Measurements from ENCODE around the gene CCDC167. TPM values are rescaled to one million over a fixed set of nuclear protein-coding genes. Genes with fewer than 3 reads are reported as not detected.

CCDC167 gene
- total RNA-seq, 4 donors from 2014 or later, result 8.7 to 47.6 (median 18.5) TPM; not detected in 1

- no peak overlapping the region for H3K27ac ChIP-seq
- TF ChIP-seq, protein P1, sequence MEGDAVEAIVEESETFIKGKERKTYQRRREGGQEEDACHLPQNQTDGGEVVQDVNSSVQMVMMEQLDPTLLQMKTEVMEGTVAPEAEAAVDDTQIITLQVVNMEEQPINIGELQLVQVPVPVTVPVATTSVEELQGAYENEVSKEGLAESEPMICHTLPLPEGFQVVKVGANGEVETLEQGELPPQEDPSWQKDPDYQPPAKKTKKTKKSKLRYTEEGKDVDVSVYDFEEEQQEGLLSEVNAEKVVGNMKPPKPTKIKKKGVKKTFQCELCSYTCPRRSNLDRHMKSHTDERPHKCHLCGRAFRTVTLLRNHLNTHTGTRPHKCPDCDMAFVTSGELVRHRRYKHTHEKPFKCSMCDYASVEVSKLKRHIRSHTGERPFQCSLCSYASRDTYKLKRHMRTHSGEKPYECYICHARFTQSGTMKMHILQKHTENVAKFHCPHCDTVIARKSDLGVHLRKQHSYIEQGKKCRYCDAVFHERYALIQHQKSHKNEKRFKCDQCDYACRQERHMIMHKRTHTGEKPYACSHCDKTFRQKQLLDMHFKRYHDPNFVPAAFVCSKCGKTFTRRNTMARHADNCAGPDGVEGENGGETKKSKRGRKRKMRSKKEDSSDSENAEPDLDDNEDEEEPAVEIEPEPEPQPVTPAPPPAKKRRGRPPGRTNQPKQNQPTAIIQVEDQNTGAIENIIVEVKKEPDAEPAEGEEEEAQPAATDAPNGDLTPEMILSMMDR (IDR thresholded peaks at IDR 0.05), result no peak
- no peak for TF ChIP-seq POLR2A (IDR thresholded peaks at IDR 0.05)
- H3K4me3 ChIP-seq, result no peak overlapping the region
- H3K4me1 ChIP-seq, result no peaks in the 10 kb centered on the region
- intact Hi-C loops (cut with DNase I; ENCODE audit: low total_unique reads), result loop anchor here (10.0 kb wide), 1 partner anchor 211 kb away; the partner anchor contains the start of gene MDGA1
- no peaks in the 10 kb centered on the region for H3K9me3 ChIP-seq
- H3K36me3 ChIP-seq, result no peaks in the 10 kb centered on the region
- H3K27me3 ChIP-seq, result no peaks in the 10 kb centered on the region
- no peak for DNase-seq
Measured at GRCh38 chr6:37483252-37483901, 16.3 kb downstream of the CCDC167 start.

DNA sequence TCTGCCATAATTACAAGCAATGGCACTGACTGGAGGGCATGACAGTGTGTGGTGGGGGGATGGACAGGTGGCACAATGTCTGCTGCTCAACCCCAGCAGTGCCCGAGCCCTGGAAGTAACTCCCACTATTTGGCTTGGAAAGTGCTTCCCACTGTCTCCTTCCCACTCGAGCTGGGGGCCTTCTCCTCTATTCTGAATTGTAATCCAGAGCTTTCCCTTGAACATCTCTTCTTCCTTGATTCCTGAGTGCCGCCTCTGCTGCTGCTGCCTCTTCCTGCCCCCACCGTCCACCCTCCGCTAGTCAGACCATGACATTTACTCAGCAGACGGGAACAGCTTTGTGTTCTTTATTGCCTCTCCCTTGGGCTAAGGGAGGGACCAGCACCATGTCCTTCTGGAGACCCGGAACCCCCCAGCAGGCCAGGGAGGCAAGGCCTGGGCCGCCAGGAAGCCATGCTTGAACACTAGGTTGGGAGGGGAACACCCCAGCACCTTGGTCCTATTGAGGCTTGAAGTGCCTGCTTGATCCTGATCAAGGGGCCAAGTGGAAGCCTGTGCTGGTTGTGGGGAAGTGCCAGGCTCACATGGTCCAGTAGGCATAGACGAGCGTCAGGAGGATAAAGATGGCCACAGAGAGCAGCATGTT, 17.0 kb downstream of the CCDC167 start:
- no peak for DNase-seq
- no peaks in the 10 kb centered on the region for H3K27me3 ChIP-seq
- H3K4me1 ChIP-seq, result no peaks in the 10 kb centered on the region
- no peaks in the 10 kb centered on the region for H3K9me3 ChIP-seq
- no peak overlapping the region for H3K4me3 ChIP-seq
- no peak overlapping the region for H3K27ac ChIP-seq
- no peaks in the 10 kb centered on the region for H3K36me3 ChIP-seq
- intact Hi-C loops (cut with DNase I; ENCODE audit: low total_unique reads), result loop anchor here (10.0 kb wide), 1 partner anchor 212 kb away; the partner anchor contains the start of gene MDGA1
- no peak for TF ChIP-seq POLR2A (IDR thresholded peaks at IDR 0.05)

GRCh38 chr6:37481711-37482605, 17.7 kb downstream of the CCDC167 start:
- DNase-seq, result no peak
- TF ChIP-seq POLR2A (IDR thresholded peaks at IDR 0.05), result no peak
- TF ChIP-seq, protein P1 (IDR thresholded peaks at IDR 0.05), result no peak
- H3K9me3 ChIP-seq, result no peaks in the 10 kb centered on the region
- no peaks in the 10 kb centered on the region for H3K27me3 ChIP-seq
- H3K27ac ChIP-seq, result no peak overlapping the region
- intact Hi-C loops (cut with DNase I; ENCODE audit: low total_unique reads), result loop anchor here (10.0 kb wide), 1 partner anchor 213 kb away; the partner anchor contains the start of gene MDGA1
- no peaks in the 10 kb centered on the region for H3K4me1 ChIP-seq
- H3K36me3 ChIP-seq, result no peaks in the 10 kb centered on the region
- no peak overlapping the region for H3K4me3 ChIP-seq

- Histone ChIP-seq H3K4me3 (no peak overlapping the region), H3K9me3 (no peaks in the 10 kb centered on the region), H3K36me3 (no peaks in the 10 kb centered on the region), H3K27me3 (no peaks in the 10 kb centered on the region), H3K4me1 (no peaks in the 10 kb centered on the region), H3K27ac (no peak overlapping the region)
- TF ChIP-seq, protein P1 (IDR thresholded peaks at IDR 0.05), result no peak
- TF ChIP-seq POLR2A (IDR thresholded peaks at IDR 0.05), result no peak
- intact Hi-C loops (cut with DNase I; ENCODE audit: low total_unique reads), result loop anchor here (10.0 kb wide), 1 partner anchor 214 kb away; the partner anchor contains the start of gene MDGA1
- DNase-seq, result no peak
Measured at GRCh38 chr6:37480951-37481534, 18.6 kb downstream of the CCDC167 start.

DNA sequence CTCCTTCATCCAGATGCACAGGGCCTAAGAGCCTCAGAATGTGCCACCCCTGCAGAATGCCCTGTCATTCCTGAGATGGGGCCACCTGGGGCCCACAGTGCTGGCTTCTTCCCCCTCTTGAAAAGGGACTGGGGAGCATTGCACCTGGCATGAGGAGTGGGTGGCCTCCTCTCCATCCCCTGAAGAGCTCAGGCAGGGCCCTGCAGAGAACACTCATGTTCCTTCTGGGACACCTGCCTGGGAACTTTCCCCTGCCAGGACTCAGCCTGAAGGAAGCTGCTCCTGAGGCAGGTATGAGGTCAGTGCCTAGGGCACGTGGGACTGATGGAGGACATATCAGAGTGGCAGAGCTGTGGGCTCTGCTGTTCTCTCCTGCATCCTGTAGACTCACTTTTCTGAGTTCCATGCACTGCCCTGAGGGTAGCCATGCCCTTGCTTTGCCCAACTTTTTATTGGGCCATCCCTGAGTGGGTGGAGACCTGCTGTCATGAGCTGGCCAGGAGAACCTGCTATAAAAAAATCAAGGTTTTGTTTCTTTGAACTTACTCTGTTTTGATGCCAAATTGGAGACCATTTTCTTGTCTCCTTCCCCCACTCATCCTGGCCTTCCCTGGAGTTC, 19.5 kb downstream of the CCDC167 start:
- TF ChIP-seq, protein P1 (IDR thresholded peaks at IDR 0.05), result no peak
- no peak for TF ChIP-seq POLR2A (IDR thresholded peaks at IDR 0.05)
- DNase-seq, result no peak
- H3K4me3 ChIP-seq, result no peak overlapping the region
- H3K9me3 ChIP-seq, result no peaks in the 10 kb centered on the region
- no peak overlapping the region for H3K27ac ChIP-seq
- H3K36me3 ChIP-seq, result no peaks in the 10 kb centered on the region
- no peaks in the 10 kb centered on the region for H3K27me3 ChIP-seq
- no peaks in the 10 kb centered on the region for H3K4me1 ChIP-seq
- intact Hi-C loops (cut with DNase I; ENCODE audit: low total_unique reads), result loop anchor here (10.0 kb wide), 1 partner anchor 215 kb away; the partner anchor contains the start of gene MDGA1

Data from uterus (tissue), 4 donors.